ENCODE data around the gene HMGN3.
A peak's percentile ranks its signal among the peaks of the same experiment; 100 is the strongest.

HMGN3 gene

DNA sequence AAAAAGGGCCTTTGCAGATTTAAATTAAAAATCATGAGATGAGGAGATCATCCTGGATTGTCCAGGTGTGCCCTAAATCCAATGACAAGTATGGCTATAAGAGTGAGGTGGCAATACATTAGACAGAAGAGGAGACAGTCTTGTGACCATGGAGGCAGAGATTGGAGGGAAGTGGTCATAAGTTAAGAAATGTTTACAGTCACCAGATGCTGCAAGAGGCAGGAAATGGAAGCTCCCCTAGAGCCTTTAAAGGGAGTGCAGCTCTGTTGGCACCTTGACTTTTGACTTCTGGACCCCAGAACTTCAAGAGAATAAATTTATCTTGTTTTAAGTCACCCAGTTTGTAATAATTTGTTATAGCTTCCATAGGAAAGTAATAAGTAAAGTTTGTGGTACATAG is 61.1 kb downstream of the HMGN3 start:
- Histone ChIP-seq H3K9ac (ENCODE audit: low read depth, low read length) (no peak overlapping the region), H3K36me3 (ENCODE audit: insufficient read depth, low read depth, low read length) (no peaks in the 10 kb centered on the region), H3K4me1 (ENCODE audit: insufficient read depth, low read length) (no peaks in the 10 kb centered on the region; the same call in 1 of the 2 replicates), H3K27ac (ENCODE audit: low read length) (no peak overlapping the region), H3K9me3 (ENCODE audit: insufficient read depth, low read depth, low read length) (no peaks in the 10 kb centered on the region), H3K27me3 (ENCODE audit: insufficient read depth, low read length) (no peaks in the 10 kb centered on the region), H3K4me3 (ENCODE audit: low read length) (no peak overlapping the region)

DNA sequence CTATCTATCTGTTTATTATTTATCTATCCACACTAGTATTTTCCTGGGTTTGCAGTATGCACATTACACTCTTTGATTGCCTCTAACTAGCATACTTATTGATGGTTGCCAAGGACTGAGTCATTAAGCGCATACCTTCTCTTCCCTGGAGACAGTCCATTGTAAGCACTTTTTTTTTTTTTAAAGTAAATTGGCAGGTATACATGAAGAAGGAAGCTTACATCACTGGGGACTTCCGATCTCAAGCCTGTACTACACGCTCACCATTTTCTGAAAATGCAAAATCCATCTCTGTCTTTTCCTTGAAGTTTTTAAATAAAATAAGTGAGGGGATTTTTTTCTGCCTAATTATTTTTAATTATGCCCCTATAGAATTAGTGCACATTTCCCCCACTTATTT is 63.5 kb downstream of the HMGN3 start:
- H3K9me3 ChIP-seq (ENCODE audit: insufficient read depth, low read depth, low read length) = no peaks in the 10 kb centered on the region
- H3K4me1 ChIP-seq (ENCODE audit: insufficient read depth, low read length) = no peaks in the 10 kb centered on the region; the same call in 1 of the 2 replicates
- no peaks in the 10 kb centered on the region for H3K36me3 ChIP-seq (ENCODE audit: insufficient read depth, low read depth, low read length)
- no peak overlapping the region for H3K27ac ChIP-seq (ENCODE audit: low read length)
- no peak overlapping the region for H3K9ac ChIP-seq (ENCODE audit: low read depth, low read length)
- H3K27me3 ChIP-seq (ENCODE audit: insufficient read depth, low read length) = no peaks in the 10 kb centered on the region
- no peak overlapping the region for H3K4me3 ChIP-seq (ENCODE audit: low read length)

DNA sequence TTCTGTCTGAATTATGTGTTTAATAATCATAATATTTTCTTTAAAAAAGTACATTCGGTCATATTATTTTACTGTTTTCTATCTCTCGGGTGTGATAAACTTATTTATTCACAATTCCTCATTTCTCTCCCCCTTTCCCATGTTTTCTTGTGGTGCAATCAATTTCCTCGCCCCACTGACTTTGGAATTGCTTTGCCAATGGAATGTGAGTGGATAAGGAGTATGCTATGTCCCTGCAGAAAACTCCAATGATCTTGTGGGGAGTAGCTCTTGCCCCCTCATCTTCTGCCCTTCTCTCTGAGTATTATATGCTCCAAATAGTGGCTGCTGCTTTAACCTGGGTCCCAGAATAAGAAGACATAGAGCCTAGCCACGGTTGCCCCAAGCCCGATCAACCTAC is 64.1 kb downstream of the HMGN3 start:
- H3K27ac ChIP-seq (ENCODE audit: low read length) = no peak overlapping the region
- no peaks in the 10 kb centered on the region; the same call in 1 of the 2 replicates for H3K4me1 ChIP-seq (ENCODE audit: insufficient read depth, low read length)
- no peak overlapping the region for H3K9ac ChIP-seq (ENCODE audit: low read depth, low read length)
- H3K4me3 ChIP-seq (ENCODE audit: low read length) = no peak overlapping the region
- H3K9me3 ChIP-seq (ENCODE audit: insufficient read depth, low read depth, low read length) = no peaks in the 10 kb centered on the region
- H3K36me3 ChIP-seq (ENCODE audit: insufficient read depth, low read depth, low read length) = no peaks in the 10 kb centered on the region
- H3K27me3 ChIP-seq (ENCODE audit: insufficient read depth, low read length) = no peaks in the 10 kb centered on the region

DNA sequence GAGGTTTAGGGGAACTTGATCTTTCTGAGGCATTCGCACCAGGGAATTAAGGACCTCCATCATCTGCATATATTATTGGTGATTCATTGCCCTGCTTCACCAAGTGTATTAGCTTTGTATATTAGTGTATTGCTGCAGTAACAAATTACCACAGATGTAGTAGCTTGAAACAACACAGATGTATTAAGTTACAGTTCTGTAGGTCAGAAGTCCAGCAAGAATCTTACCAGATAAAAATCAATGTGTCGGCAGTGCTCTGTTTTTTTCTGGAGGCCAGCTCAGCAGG is 65.8 kb downstream of the HMGN3 start:
- H3K27ac ChIP-seq (ENCODE audit: low read length) = no peak overlapping the region
- no peak overlapping the region for H3K4me3 ChIP-seq (ENCODE audit: low read length)
- no peak overlapping the region for H3K9ac ChIP-seq (ENCODE audit: low read depth, low read length)
- no peaks in the 10 kb centered on the region for H3K9me3 ChIP-seq (ENCODE audit: insufficient read depth, low read depth, low read length)
- no peaks in the 10 kb centered on the region; the same call in 1 of the 2 replicates for H3K4me1 ChIP-seq (ENCODE audit: insufficient read depth, low read length)
- H3K36me3 ChIP-seq (ENCODE audit: insufficient read depth, low read depth, low read length) = no peaks in the 10 kb centered on the region
- H3K27me3 ChIP-seq (ENCODE audit: insufficient read depth, low read length) = no peaks in the 10 kb centered on the region

DNA sequence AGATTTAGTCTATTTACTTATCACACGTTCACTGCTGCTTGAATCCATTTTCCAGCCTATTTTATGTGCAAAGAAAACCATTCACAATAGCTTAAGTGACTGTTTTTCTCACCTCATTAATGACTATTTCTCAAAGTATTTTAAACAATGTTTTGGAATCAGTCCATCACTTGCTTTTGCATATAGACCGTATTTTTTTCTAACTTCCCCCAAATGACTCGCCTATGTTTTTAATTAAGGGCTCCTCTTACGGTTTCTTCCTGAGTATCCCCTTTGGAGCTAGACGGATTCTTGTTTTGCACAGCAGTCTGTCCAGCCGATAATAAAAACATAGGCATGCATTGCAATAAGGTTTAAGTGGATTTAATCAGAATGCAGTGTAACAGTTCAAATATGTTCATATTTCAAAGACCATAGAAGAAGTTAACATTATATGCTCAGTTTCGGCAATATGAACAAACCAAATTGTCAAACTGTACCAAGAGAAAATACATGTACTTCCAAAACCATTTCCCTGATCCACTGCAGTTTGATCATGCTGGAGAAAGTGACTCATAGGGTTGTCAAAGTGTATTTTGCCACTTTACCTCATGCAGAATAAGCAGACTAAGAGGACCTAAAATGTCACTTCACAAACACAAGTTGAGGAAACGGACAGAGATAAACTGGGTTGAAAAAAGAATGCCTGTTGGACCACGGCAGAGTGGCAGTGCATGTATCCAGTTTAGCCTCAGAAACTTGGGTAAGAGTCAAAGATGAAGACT is 66.4 kb downstream of the HMGN3 start:
- H3K27me3 ChIP-seq (ENCODE audit: insufficient read depth, low read length) = no peaks in the 10 kb centered on the region
- H3K27ac ChIP-seq (ENCODE audit: low read length) = no peak overlapping the region
- H3K9me3 ChIP-seq (ENCODE audit: insufficient read depth, low read depth, low read length) = no peaks in the 10 kb centered on the region
- no peaks in the 10 kb centered on the region for H3K36me3 ChIP-seq (ENCODE audit: insufficient read depth, low read depth, low read length)
- no peaks in the 10 kb centered on the region; the same call in 1 of the 2 replicates for H3K4me1 ChIP-seq (ENCODE audit: insufficient read depth, low read length)
- no peak overlapping the region for H3K9ac ChIP-seq (ENCODE audit: low read depth, low read length)
- H3K4me3 ChIP-seq (ENCODE audit: low read length) = no peak overlapping the region

DNA sequence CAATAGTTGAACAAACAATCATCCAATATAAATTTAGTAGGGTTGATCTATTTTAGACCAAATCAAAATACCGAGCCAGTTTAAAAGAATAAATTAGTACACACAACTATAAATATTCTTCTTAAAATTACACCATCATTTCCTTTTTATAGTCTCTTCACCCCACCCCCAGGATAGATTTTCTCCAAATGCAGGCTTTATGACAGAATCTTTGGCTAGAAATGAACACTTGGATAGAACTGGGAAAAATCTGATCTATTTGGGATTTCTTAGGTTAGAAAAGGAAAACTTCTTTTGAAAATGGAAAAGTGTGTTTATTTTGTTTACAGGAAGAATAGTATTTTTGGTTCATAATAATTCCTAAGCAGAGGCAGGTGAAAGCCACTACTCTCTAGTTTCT is 74.6 kb downstream of the HMGN3 start:
- H3K27ac ChIP-seq (ENCODE audit: low read length) = no peak overlapping the region

DNA sequence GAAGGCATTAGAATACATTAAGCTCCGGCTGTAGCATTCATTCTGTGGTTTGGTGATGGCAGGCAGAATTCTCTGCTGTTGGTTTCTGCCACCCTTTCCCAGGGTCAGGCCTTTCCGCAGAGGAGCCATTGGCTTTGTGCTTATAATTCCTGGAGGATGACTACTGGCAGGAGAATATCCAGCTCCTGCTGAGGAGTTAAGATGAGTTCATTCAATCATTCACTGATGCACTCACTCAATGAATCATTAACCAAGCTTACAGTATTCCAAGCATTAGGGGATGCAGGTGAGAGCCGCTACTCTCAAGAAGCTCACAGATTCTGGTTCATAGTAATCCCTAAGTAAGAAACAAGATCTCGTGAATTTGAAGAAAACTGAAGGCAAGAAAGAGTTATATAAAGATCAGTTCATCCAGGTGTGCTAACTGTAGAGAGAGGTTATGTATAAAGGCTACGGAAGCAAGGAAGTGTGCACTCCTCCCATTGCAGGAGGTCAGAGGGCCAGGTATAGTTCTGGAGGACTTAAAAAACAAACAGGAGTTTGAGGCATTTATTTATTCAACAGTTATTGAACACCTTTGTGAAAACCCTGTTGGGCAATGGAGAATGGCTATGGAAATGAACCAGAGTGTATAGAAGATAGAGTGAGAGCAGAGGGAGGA is 75.5 kb downstream of the HMGN3 start:
- no peaks in the 10 kb centered on the region for H3K27me3 ChIP-seq (ENCODE audit: insufficient read depth, low read length)
- H3K36me3 ChIP-seq (ENCODE audit: insufficient read depth, low read depth, low read length) = no peaks in the 10 kb centered on the region
- H3K27ac ChIP-seq (ENCODE audit: low read length) = no peak overlapping the region
- H3K4me3 ChIP-seq (ENCODE audit: low read length) = no peak overlapping the region
- H3K9me3 ChIP-seq (ENCODE audit: insufficient read depth, low read depth, low read length) = no peaks in the 10 kb centered on the region
- H3K9ac ChIP-seq (ENCODE audit: low read depth, low read length) = no peak overlapping the region
- peaks cover 5% of the 10 kb centered on the region; the same call in 1 of the 2 replicates for H3K4me1 ChIP-seq (ENCODE audit: insufficient read depth, low read length)

More for the DNA sequence above, 74.6 kb downstream of the HMGN3 start:
- H3K27me3 ChIP-seq (ENCODE audit: insufficient read depth, low read length) = no peaks in the 10 kb centered on the region
- H3K4me1 ChIP-seq (ENCODE audit: insufficient read depth, low read length) = peaks cover 5% of the 10 kb centered on the region; the same call in 1 of the 2 replicates
- H3K9ac ChIP-seq (ENCODE audit: low read depth, low read length) = no peak overlapping the region
- H3K9me3 ChIP-seq (ENCODE audit: insufficient read depth, low read depth, low read length) = no peaks in the 10 kb centered on the region
- H3K36me3 ChIP-seq (ENCODE audit: insufficient read depth, low read depth, low read length) = no peaks in the 10 kb centered on the region
- H3K4me3 ChIP-seq (ENCODE audit: low read length) = no peak overlapping the region

DNA sequence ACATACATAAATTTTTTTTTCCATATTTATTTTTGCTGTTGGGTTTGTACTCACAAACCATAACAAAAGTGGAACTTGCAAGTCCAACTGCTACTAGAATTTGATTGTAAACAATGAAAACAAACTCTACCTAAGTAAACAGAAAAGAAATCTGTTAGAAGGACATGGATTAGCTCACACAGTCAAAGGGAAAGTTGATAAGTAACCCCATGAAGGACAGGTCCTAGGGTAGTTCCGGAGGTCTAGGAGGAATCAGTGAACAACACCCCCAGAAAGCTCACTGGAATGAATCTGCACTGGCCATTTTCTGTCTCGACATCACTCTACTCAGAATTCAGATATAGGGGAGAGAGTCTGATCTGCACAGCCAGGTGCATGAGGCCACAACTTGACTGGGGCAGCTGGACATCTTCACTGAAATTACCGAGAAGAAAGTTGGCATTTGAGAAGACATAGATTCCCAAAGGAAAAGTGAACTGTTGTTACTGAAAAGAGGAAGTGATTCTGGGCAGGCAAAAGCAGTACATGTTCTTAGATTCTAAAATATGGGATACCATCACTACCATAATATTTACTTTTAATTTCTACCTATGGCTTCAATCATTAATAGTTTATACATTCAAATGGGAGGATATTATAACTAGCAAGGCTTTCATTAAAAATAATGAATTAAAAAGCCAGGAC is 76.4 kb downstream of the HMGN3 start:
- Histone ChIP-seq H3K4me3 (ENCODE audit: low read length) (no peak overlapping the region), H3K36me3 (ENCODE audit: insufficient read depth, low read depth, low read length) (no peaks in the 10 kb centered on the region), H3K4me1 (ENCODE audit: insufficient read depth, low read length) (peaks cover 12% of the 10 kb centered on the region), H3K27ac (ENCODE audit: low read length) (no peak overlapping the region), H3K9me3 (ENCODE audit: insufficient read depth, low read depth, low read length) (no peaks in the 10 kb centered on the region), H3K27me3 (ENCODE audit: insufficient read depth, low read length) (no peaks in the 10 kb centered on the region), H3K9ac (ENCODE audit: low read depth, low read length) (no peak overlapping the region)

DNA sequence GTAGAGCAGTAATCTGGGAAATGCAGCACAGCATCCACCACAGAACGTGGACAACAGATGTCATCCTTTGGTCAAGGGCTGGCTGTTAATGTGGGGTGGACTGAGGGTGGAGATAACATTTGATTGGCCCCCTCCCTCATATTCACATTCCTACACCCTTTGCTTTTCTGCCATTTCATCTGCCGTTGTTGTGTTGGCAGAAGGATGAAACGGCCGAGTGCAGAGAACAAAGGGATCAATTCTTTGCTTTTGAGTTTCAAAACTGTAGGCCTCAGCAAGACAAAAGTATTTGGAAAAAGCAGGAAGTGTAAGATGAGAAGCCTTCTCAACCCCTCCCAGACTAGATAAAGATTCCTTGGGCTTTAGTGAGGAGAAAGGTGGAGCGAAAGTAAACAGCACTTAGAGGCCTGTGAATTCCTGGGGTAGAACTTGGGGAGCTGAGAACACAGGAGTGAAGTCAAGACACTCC is 82.2 kb downstream of the HMGN3 start:
- Histone ChIP-seq H3K9me3 (ENCODE audit: insufficient read depth, low read depth, low read length) (no peaks in the 10 kb centered on the region), H3K36me3 (ENCODE audit: insufficient read depth, low read depth, low read length) (no peaks in the 10 kb centered on the region), H3K27ac (ENCODE audit: low read length) (peak overlapping the region; percentile 80), H3K27me3 (ENCODE audit: insufficient read depth, low read length) (no peaks in the 10 kb centered on the region), H3K4me3 (ENCODE audit: low read length) (peak overlapping the region; percentile 36), H3K9ac (ENCODE audit: low read depth, low read length) (peak overlapping the region; percentile 65), H3K4me1 (ENCODE audit: insufficient read depth, low read length) (peaks cover 35% of the 10 kb centered on the region)

Data from iPS-20b (cell line).